HEK293 (cell line): ENCODE results near the gene ARHGEF28.

Experiments used
- CTCF ChIA-PET: fragments of 350-600 bp; formaldehyde crosslinking; extraction: SDS; loops from one replicate; lab custom pipeline; 2021; ENCODE audit warnings: antibody characterized with exemption; lab: Yijun Ruan, JAX
- POLR2A ChIA-PET: fragments of 300-600 bp; formaldehyde crosslinking; extraction: SDS; loops from one replicate; lab custom pipeline; 2020; ENCODE audit warnings: antibody characterized with exemption, inconsistent platforms; lab: Yijun Ruan, JAX
- H3K27ac ChIP-seq: fragments of 200-500 bp; sonication (Bioruptor generic); 2 replicates; pipeline ENCODE4 v1.5.1; 2014; ENCODE audit warnings: low read depth, low read length, control low read depth, inconsistent platforms; ENCODE audit errors: extremely low read depth
- H3K36me3 ChIP-seq, 2 experiments: fragments of 200-500 bp in 1 of 2; sonication (Bioruptor generic) in 1 of 2; 1 replicate in 1 of 2; 2 replicates in 1 of 2; pipeline ENCODE4 v1.5.1; 2014 to 2017; ENCODE audit warnings: inconsistent platforms in 2 of 2, low read length in 2 of 2; ENCODE audit not compliant: control insufficient read depth in 2 of 2, insufficient read depth in 1 of 2
- H3K4me1 ChIP-seq: fragments of 200-500 bp; sonication (Bioruptor generic); 2 replicates; pipeline ENCODE4 v1.5.1; 2014; ENCODE audit warnings: mild to moderate bottlenecking, low read length, inconsistent platforms; ENCODE audit not compliant: control insufficient read depth, insufficient read depth
- H3K4me3 ChIP-seq: 2 replicates; pipeline ENCODE4 v1.5.1; 2011; ENCODE audit warnings: low read depth, mild to moderate bottlenecking, control low read depth, low read length, moderate library complexity
- H3K9me3 ChIP-seq: fragments of 200-500 bp; sonication (Bioruptor generic); 2 replicates; pipeline ENCODE4 v1.5.1; 2014; ENCODE audit warnings: low read depth, low read length, inconsistent platforms; ENCODE audit not compliant: control insufficient read depth, insufficient read depth
- HOXD13 ChIP-seq: sonication (generic); formaldehyde crosslinking; IDR thresholded peaks from 2 replicates; pipeline ENCODE4 v1.8.0; 2022; ENCODE audit warnings: missing genetic modification reagents, borderline replicate concordance
- MYNN ChIP-seq: fragments of 450-650 bp; formaldehyde crosslinking; IDR thresholded peaks from 2 replicates; pipeline ENCODE4 v1.5.1; 2016; ENCODE audit warnings: missing biosample characterization, missing genetic modification characterization, borderline replicate concordance
- OVOL3 ChIP-seq: fragments of 450-650 bp; formaldehyde crosslinking; IDR thresholded peaks from 2 replicates; pipeline ENCODE4 v1.5.1; 2016; ENCODE audit warnings: missing biosample characterization, missing genetic modification characterization
- SCRT1 ChIP-seq: fragments of 450-650 bp; formaldehyde crosslinking; IDR thresholded peaks from 2 replicates; pipeline ENCODE4 v1.5.1; 2016; ENCODE audit warnings: missing biosample characterization, missing genetic modification characterization, borderline replicate concordance
- SP7 ChIP-seq: fragments of 450-650 bp; formaldehyde crosslinking; IDR thresholded peaks from 2 replicates; pipeline ENCODE4 v1.5.1; 2016; ENCODE audit warnings: missing biosample characterization, missing genetic modification characterization
- TCF7L2 ChIP-seq: IDR thresholded peaks from 2 replicates; pipeline ENCODE4 v1.6.1; 2011; ENCODE audit warnings: low read depth, mild to moderate bottlenecking, inconsistent platforms, low read length, moderate library complexity, borderline replicate concordance
- YY1 ChIP-seq: fragments of 450-650 bp; formaldehyde crosslinking; IDR thresholded peaks from 2 replicates; pipeline ENCODE4 v1.5.1; 2018; ENCODE audit warnings: missing biosample characterization, missing genetic modification characterization
- ZBTB1 ChIP-seq: fragments of 450-650 bp; formaldehyde crosslinking; IDR thresholded peaks from 2 replicates; pipeline ENCODE4 v1.5.1; 2016; ENCODE audit warnings: missing biosample characterization, missing genetic modification characterization
- ZBTB17 ChIP-seq: fragments of 450-650 bp; formaldehyde crosslinking; IDR thresholded peaks from 2 replicates; pipeline ENCODE4 v1.5.1; 2016; ENCODE audit warnings: missing biosample characterization, missing genetic modification characterization
- ZFHX2 ChIP-seq: fragments of 450-650 bp; formaldehyde crosslinking; conservative IDR thresholded peaks from 2 replicates; pipeline ENCODE4 v1.5.1; 2016; ENCODE audit warnings: missing biosample characterization, missing genetic modification characterization
- ZIC2 ChIP-seq: fragments of 450-650 bp; formaldehyde crosslinking; IDR thresholded peaks from 2 replicates; pipeline ENCODE4 v1.5.1; 2016; ENCODE audit warnings: missing biosample characterization, missing genetic modification characterization
- ZNF10 ChIP-seq: fragments of 450-650 bp; formaldehyde crosslinking; IDR thresholded peaks from 2 replicates; pipeline ENCODE4 v1.5.1; 2017; ENCODE audit warnings: missing biosample characterization, missing genetic modification characterization
- ZNF133 ChIP-seq: fragments of 450-650 bp; formaldehyde crosslinking; IDR thresholded peaks from 2 replicates; pipeline ENCODE4 v1.5.1; 2016; ENCODE audit warnings: missing biosample characterization, missing genetic modification characterization
- ZNF157 ChIP-seq: fragments of 450-650 bp; formaldehyde crosslinking; IDR thresholded peaks from 2 replicates; pipeline ENCODE4 v1.5.1; 2016; ENCODE audit warnings: missing biosample characterization, missing genetic modification characterization
- ZNF2 ChIP-seq: fragments of 450-650 bp; formaldehyde crosslinking; IDR thresholded peaks from 2 replicates; pipeline ENCODE4 v1.5.1; 2016; ENCODE audit warnings: missing biosample characterization, missing genetic modification characterization
- ZNF223 ChIP-seq: fragments of 450-650 bp; formaldehyde crosslinking; IDR thresholded peaks from 2 replicates; pipeline ENCODE4 v1.5.1; 2016; ENCODE audit warnings: missing biosample characterization, missing genetic modification characterization
- ZNF248 ChIP-seq: fragments of 450-650 bp; formaldehyde crosslinking; IDR thresholded peaks from 2 replicates; pipeline ENCODE4 v1.5.1; 2017; ENCODE audit warnings: missing biosample characterization, missing genetic modification characterization
- ZNF292 ChIP-seq: fragments of 450-650 bp; formaldehyde crosslinking; IDR thresholded peaks from 2 replicates; pipeline ENCODE4 v1.5.1; 2016; ENCODE audit warnings: low read depth, missing biosample characterization, missing genetic modification characterization, borderline replicate concordance
- ZNF302 ChIP-seq: fragments of 450-650 bp; formaldehyde crosslinking; IDR thresholded peaks from 2 replicates; pipeline ENCODE4 v1.5.1; 2016; ENCODE audit warnings: missing biosample characterization, missing genetic modification characterization, low read depth
- ZNF311 ChIP-seq: fragments of 450-650 bp; formaldehyde crosslinking; IDR thresholded peaks from 2 replicates; pipeline ENCODE4 v1.5.1; 2017; ENCODE audit warnings: missing biosample characterization, missing genetic modification characterization, borderline replicate concordance
- ZNF416 ChIP-seq: fragments of 450-650 bp; formaldehyde crosslinking; IDR thresholded peaks from 2 replicates; pipeline ENCODE4 v1.5.1; 2016; ENCODE audit warnings: missing biosample characterization, missing genetic modification characterization
- ZNF423 ChIP-seq: fragments of 450-650 bp; formaldehyde crosslinking; IDR thresholded peaks from 2 replicates; pipeline ENCODE4 v1.5.1; 2016; ENCODE audit warnings: missing biosample characterization, missing genetic modification characterization
- ZNF514 ChIP-seq: fragments of 450-650 bp; formaldehyde crosslinking; IDR thresholded peaks from 2 replicates; pipeline ENCODE4 v1.5.1; 2016; ENCODE audit warnings: missing biosample characterization, missing genetic modification characterization
- ZNF529 ChIP-seq: fragments of 450-650 bp; formaldehyde crosslinking; IDR thresholded peaks from 2 replicates; pipeline ENCODE4 v1.5.1; 2017; ENCODE audit warnings: missing genetic modification characterization, missing biosample characterization; ENCODE audit not compliant: insufficient replicate concordance
- ZNF600 ChIP-seq: fragments of 450-650 bp; formaldehyde crosslinking; IDR thresholded peaks from 2 replicates; pipeline ENCODE4 v1.5.1; 2016; ENCODE audit warnings: missing biosample characterization, missing genetic modification characterization
- ZNF623 ChIP-seq: fragments of 450-650 bp; formaldehyde crosslinking; IDR thresholded peaks from 2 replicates; pipeline ENCODE4 v1.5.1; 2016; ENCODE audit warnings: missing biosample characterization, missing genetic modification characterization
- ZNF624 ChIP-seq: fragments of 450-650 bp; formaldehyde crosslinking; IDR thresholded peaks from 2 replicates; pipeline ENCODE4 v1.5.1; 2017; ENCODE audit warnings: missing biosample characterization, missing genetic modification characterization
- ZNF629 ChIP-seq: fragments of 450-650 bp; formaldehyde crosslinking; IDR thresholded peaks from 2 replicates; pipeline ENCODE4 v1.5.1; 2017; ENCODE audit warnings: missing biosample characterization, missing genetic modification characterization
- ZNF654 ChIP-seq: fragments of 450-650 bp; formaldehyde crosslinking; IDR thresholded peaks from 2 replicates; pipeline ENCODE4 v1.5.1; 2016; ENCODE audit warnings: low read depth, missing biosample characterization, missing genetic modification characterization
- ZNF664 ChIP-seq: fragments of 450-650 bp; formaldehyde crosslinking; IDR thresholded peaks from 2 replicates; pipeline ENCODE4 v1.5.1; 2016; ENCODE audit warnings: missing biosample characterization, missing genetic modification characterization
- ZSCAN30 ChIP-seq: fragments of 450-650 bp; IDR thresholded peaks from 2 replicates; pipeline ENCODE4 v1.5.1; 2018; ENCODE audit warnings: missing biosample characterization, mild to moderate bottlenecking, missing genetic modification characterization, moderate library complexity
- TF ChIP-seq, protein P1 (sequence below): fragments of 450-650 bp; formaldehyde crosslinking; IDR thresholded peaks from 2 replicates; pipeline ENCODE4 v1.5.0; 2017; ENCODE audit warnings: missing biosample characterization, missing genetic modification characterization, borderline replicate concordance
- TF ChIP-seq, protein P2 (sequence below): fragments of 450-650 bp; formaldehyde crosslinking; IDR thresholded peaks from 2 replicates; pipeline ENCODE4 v1.5.1; 2016; ENCODE audit warnings: missing biosample characterization, missing genetic modification characterization, borderline replicate concordance
- TF ChIP-seq, protein P3 (sequence below): IDR thresholded peaks from 2 replicates; pipeline ENCODE4 v1.6.1; 2011; ENCODE audit warnings: mild to moderate bottlenecking, low read depth, low read length, borderline replicate concordance

Gene ARHGEF28

DNA sequence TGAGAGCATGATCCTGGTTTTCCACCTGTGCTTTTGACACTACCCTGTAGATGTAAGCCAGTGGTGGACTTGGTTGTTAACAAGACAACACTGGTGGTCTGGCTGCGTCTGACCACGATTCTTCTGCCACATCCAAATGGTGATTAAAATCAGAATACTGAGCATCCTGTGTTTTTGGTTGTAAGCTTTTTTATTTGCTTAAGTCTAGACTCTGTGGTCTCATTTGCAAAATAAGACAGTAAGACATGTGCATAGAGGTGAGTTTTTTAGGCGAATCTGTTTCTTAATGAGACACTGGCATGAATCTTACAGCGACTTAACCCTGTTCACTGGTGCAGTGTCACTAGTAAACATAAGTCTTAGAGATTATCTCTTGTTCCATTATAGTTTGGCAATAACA is 165.4 kb downstream of the ARHGEF28 start (continued):
- TF ChIP-seq ZIC2 (tag by site-specific recombination), result no peak
- TF ChIP-seq ZNF423 (tag by site-specific recombination), result no peak
- TF ChIP-seq, protein P1, sequence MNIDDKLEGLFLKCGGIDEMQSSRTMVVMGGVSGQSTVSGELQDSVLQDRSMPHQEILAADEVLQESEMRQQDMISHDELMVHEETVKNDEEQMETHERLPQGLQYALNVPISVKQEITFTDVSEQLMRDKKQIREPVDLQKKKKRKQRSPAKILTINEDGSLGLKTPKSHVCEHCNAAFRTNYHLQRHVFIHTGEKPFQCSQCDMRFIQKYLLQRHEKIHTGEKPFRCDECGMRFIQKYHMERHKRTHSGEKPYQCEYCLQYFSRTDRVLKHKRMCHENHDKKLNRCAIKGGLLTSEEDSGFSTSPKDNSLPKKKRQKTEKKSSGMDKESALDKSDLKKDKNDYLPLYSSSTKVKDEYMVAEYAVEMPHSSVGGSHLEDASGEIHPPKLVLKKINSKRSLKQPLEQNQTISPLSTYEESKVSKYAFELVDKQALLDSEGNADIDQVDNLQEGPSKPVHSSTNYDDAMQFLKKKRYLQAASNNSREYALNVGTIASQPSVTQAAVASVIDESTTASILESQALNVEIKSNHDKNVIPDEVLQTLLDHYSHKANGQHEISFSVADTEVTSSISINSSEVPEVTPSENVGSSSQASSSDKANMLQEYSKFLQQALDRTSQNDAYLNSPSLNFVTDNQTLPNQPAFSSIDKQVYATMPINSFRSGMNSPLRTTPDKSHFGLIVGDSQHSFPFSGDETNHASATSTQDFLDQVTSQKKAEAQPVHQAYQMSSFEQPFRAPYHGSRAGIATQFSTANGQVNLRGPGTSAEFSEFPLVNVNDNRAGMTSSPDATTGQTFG (tag by site-specific recombination), result no peak
- no peak for TF ChIP-seq ZNF157 (tag by site-specific recombination)
- no peak for TF ChIP-seq ZNF133
- no peak for TF ChIP-seq ZNF623 (tag by site-specific recombination)
- no peak for TF ChIP-seq OVOL3 (tag by site-specific recombination)
- TF ChIP-seq ZNF416, result no peak
- TF ChIP-seq MYNN (tag by site-specific recombination), result no peak
- TF ChIP-seq ZNF311, result no peak
- TF ChIP-seq, protein P2, sequence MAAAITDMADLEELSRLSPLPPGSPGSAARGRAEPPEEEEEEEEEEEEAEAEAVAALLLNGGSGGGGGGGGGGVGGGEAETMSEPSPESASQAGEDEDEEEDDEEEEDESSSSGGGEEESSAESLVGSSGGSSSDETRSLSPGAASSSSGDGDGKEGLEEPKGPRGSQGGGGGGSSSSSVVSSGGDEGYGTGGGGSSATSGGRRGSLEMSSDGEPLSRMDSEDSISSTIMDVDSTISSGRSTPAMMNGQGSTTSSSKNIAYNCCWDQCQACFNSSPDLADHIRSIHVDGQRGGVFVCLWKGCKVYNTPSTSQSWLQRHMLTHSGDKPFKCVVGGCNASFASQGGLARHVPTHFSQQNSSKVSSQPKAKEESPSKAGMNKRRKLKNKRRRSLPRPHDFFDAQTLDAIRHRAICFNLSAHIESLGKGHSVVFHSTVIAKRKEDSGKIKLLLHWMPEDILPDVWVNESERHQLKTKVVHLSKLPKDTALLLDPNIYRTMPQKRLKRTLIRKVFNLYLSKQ (tag by site-specific recombination), result no peak
- no peak for TF ChIP-seq ZNF248

DNA sequence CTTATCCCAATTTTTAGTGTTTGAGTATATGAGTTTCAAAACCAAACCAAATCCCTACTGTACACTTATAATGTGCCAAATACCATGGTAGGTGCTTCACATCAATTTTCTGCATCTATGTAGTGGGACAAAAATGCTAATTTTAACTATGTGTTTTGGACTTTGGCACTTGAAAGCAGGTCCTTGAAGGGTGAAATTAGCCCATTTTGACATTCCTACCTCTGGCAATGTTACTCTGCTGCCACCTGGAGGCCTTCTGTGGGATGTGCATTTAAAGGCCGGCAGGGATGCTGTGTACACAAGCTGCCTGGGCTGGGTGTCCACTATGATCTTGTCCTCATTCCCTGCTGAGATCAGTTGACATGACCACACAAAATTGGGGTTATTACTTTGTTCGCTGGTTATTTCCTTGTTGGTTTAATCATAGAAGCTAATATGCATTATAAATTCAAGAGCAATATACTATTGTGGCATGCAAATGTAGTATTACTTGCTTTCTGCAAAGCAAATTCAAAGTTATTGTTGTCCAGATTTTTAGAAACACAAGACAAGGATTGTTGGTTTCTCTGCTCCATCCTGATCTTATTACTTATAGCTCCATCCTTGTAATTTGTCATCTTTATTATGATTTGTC is 166.8 kb downstream of the ARHGEF28 start:
- Histone ChIP-seq H3K27ac (no peak overlapping the region), H3K4me1 (peaks cover 19% of the 10 kb centered on the region), H3K9me3 (no peaks in the 10 kb centered on the region), H3K36me3 (no peaks in the 10 kb centered on the region), H3K4me3 (no peak overlapping the region)
- CTCF ChIA-PET, result interaction anchor here (0.6 to 11.7 kb wide), 30 partner anchors 9 to 1075 kb away, joined by 3 to 258 read pairs (median 4); partner anchors contain the start of genes ANKRA2, ARHGEF28 and UTP15
- POLR2A ChIA-PET, result no interaction called here
- TF ChIP-seq ZNF600 (tag by site-specific recombination), result peak; percentile 80
- TF ChIP-seq, protein P3, sequence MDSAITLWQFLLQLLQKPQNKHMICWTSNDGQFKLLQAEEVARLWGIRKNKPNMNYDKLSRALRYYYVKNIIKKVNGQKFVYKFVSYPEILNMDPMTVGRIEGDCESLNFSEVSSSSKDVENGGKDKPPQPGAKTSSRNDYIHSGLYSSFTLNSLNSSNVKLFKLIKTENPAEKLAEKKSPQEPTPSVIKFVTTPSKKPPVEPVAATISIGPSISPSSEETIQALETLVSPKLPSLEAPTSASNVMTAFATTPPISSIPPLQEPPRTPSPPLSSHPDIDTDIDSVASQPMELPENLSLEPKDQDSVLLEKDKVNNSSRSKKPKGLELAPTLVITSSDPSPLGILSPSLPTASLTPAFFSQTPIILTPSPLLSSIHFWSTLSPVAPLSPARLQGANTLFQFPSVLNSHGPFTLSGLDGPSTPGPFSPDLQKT, result no peak
- no peak for TF ChIP-seq ZNF10
- no peak for TF ChIP-seq TCF7L2
- no peak for TF ChIP-seq ZNF302
- TF ChIP-seq ZBTB1, result no peak
- peak; percentile 96 for TF ChIP-seq ZNF654
- no peak for TF ChIP-seq SCRT1 (tag by site-specific recombination)
- no peak for TF ChIP-seq ZNF223 (tag by site-specific recombination)
- TF ChIP-seq ZSCAN30 (tag by site-specific recombination), result 0 out of 2 replicates have a peak, but pooled peaks have one; percentile 37
- no peak for TF ChIP-seq ZFHX2 (tag by site-specific recombination)
- TF ChIP-seq ZNF529 (tag by site-specific recombination), result no peak
- no peak for TF ChIP-seq ZNF292 (tag by site-specific recombination)
- TF ChIP-seq ZNF664 (tag by site-specific recombination), result no peak
- TF ChIP-seq ZNF2, result peak; percentile 45; the same call in 1 of the 2 replicates
- TF ChIP-seq ZBTB17 (tag by site-specific recombination), result 0 out of 2 replicates have a peak, but pooled peaks have one; percentile 11
- TF ChIP-seq SP7 (tag by site-specific recombination), result 0 out of 2 replicates have a peak, but pooled peaks have one; percentile 40
- no peak for TF ChIP-seq HOXD13 (CRISPR knock-in tag)
- TF ChIP-seq ZNF629 (tag by site-specific recombination), result peak; percentile 39
- no peak for TF ChIP-seq ZNF624
- no peak for TF ChIP-seq YY1 (tag by site-specific recombination)
- no peak for TF ChIP-seq ZNF514
